IPS DF 4.7 (cell line): Measurements from ENCODE around the gene MIA3.

Experiments used
- DNase-seq: peaks from one replicate; pipeline ENCODE4 v3.0.0-alpha.2; 2013; ENCODE audit warnings: low spot score; ENCODE audit errors: extremely low read depth

MIA3 gene

GRCh38 chr1:222618880-222619596 is 1.1 kb downstream of the MIA3 start:
- DNase-seq = no peak

GRCh38 chr1:222620566-222620965 is 2.7 kb downstream of the MIA3 start:
- no peak for DNase-seq

GRCh38 chr1:222622765-222623164 is 4.9 kb downstream of the MIA3 start:
- no peak for DNase-seq

GRCh38 chr1:222623458-222623857 is 5.6 kb downstream of the MIA3 start:
- DNase-seq = no peak

GRCh38 chr1:222624214-222624613 is 6.3 kb downstream of the MIA3 start:
- no peak for DNase-seq

- no peak for DNase-seq
These were observed 9.3 kb downstream of the MIA3 start for GRCh38 chr1:222627232-222627631.

GRCh38 chr1:222629921-222630535 is 12.1 kb downstream of the MIA3 start:
- DNase-seq = no peak

- no peak for DNase-seq
These were observed 13.8 kb downstream of the MIA3 start for GRCh38 chr1:222631611-222632208.

GRCh38 chr1:222632749-222633148 is 14.9 kb downstream of the MIA3 start:
- no peak for DNase-seq

- DNase-seq = no peak
These were observed 16.5 kb downstream of the MIA3 start for GRCh38 chr1:222634180-222635013.

- no peak for DNase-seq
These were observed 23.5 kb downstream of the MIA3 start for GRCh38 chr1:222641269-222641948.

- no peak for DNase-seq
These were observed 24.6 kb downstream of the MIA3 start for GRCh38 chr1:222642468-222642867.

GRCh38 chr1:222643606-222643937 is 25.7 kb downstream of the MIA3 start:
- no peak for DNase-seq

- peak; percentile 90 for DNase-seq
These were observed 26.2 kb downstream of the MIA3 start for GRCh38 chr1:222643938-222644635.

- DNase-seq = no peak
These were observed 26.7 kb downstream of the MIA3 start for GRCh38 chr1:222644636-222644980.

GRCh38 chr1:222652676-222653075 is 34.8 kb downstream of the MIA3 start:
- no peak for DNase-seq

- no peak for DNase-seq
These were observed 35.4 kb downstream of the MIA3 start for GRCh38 chr1:222653178-222653827.

- no peak for DNase-seq
These were observed 37.0 kb downstream of the MIA3 start for GRCh38 chr1:222654849-222655248.

- DNase-seq = no peak
These were observed 38.7 kb downstream of the MIA3 start for GRCh38 chr1:222656391-222657155.

GRCh38 chr1:222657899-222658298 is 40.0 kb downstream of the MIA3 start:
- no peak for DNase-seq
